ENCODE measurements around the gene IL7R. TPM values are rescaled to one million over a fixed set of nuclear protein-coding genes. Genes with fewer than 3 reads are reported as not detected.
"Not testable (repeated sequence)": the region's sequence is repeated elsewhere in the genome, so short reads cannot be mapped to it uniquely, and the experiment has no call there.

The IL7R gene
- total RNA-seq, 1 donor from 2014 or later, result 60.9 TPM

DNA sequence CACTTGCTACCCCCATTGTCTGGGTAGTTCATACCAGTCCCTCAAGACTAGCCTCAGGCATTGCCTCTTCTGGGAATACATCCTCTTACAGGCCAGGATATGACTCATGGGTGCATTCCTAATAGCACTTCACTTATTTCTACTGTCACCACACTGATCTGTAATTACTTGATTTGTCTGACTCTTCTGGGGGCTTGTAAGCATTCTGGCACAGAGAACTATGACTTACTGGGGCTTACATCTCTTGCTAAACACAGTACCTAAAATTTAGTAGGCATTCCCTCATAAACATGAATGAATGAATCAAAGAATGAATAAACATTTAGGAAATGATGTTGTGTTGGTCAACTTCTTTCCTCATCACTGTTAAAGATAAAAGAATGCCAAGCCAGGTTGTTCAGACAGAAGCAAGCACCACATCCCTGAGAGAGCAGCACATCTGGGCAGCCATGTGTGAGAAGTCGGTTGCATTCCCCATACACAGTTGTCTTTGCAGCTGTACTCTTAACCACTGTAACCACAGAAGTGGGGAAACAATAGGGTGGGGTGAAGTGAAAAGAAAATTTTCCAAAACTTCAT is 27.6 kb downstream of the IL7R start:
- Mint-ChIP-seq H3K27ac (peak overlapping the region; percentile 74), H3K4me1 (ENCODE audit: low read depth) (peaks cover 33% of the 10 kb centered on the region), H3K4me3 (ENCODE audit: low read depth) (no peak overlapping the region), H3K9me3 (no peaks in the 10 kb centered on the region), H3K36me3 (ENCODE audit: low read depth) (peaks cover 39% of the 10 kb centered on the region), H3K27me3 (ENCODE audit: low read depth) (no peaks in the 10 kb centered on the region)
- DNase-seq (ENCODE audit: low spot score), result no peak
- intact Hi-C loops (cut with micrococcal nuclease), result loop anchor here (1.0 to 2.0 kb wide), 2 partner anchors 19 to 25 kb away; no protein-coding TSS in a partner anchor

DNA sequence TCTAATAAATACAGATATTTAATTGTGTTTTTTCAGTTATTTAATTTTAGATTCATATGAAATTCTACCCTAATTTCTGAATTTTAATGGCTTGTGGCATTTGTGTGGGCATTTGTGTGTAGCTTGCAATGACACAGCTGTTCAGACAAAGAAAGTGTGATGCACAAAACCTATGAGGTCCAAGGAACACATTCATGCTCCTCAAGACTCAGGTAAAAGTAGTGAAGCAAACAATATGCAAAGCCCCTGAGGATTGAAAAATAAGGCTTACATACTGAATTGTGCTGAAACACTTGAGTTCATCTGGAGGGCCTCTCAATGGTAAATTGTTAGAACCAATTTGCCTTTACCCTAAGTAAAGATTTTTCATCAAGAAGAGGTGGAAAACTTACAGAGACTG is 28.1 kb downstream of the IL7R start:
- intact Hi-C loops (cut with micrococcal nuclease), result loop anchor here (1.0 to 2.0 kb wide), 2 partner anchors 19 to 26 kb away; no protein-coding TSS in a partner anchor
- no peak for DNase-seq (ENCODE audit: low spot score)
- no peak overlapping the region for H3K27ac Mint-ChIP-seq
- H3K9me3 Mint-ChIP-seq, result no peaks in the 10 kb centered on the region
- no peaks in the 10 kb centered on the region for H3K27me3 Mint-ChIP-seq (ENCODE audit: low read depth)
- H3K4me1 Mint-ChIP-seq (ENCODE audit: low read depth), result peaks cover 30% of the 10 kb centered on the region
- H3K4me3 Mint-ChIP-seq (ENCODE audit: low read depth), result no peak overlapping the region
- H3K36me3 Mint-ChIP-seq (ENCODE audit: low read depth), result peaks cover 34% of the 10 kb centered on the region

DNA sequence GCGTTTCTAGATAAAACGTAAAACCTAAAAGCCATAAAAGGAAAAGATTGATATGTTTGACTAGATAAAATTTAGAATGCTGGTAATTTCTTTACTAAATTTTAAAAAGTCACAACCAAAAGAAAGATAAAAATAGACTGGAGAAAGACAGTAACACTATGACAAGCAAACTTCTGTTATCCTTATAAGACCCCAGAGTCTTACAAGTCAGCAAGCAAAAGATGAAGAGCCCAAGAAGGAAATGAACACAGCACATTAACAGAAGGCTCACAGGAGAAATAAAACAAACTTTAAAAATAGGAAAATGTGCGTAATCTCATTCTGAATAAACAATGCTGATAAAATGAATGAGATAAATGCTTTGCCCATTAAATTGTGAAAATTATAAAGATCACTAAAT is 29.7 kb downstream of the IL7R start:
- DNase-seq (ENCODE audit: low spot score), result no peak
- no peak overlapping the region for H3K4me3 Mint-ChIP-seq (ENCODE audit: low read depth)
- H3K36me3 Mint-ChIP-seq (ENCODE audit: low read depth), result peaks cover 23% of the 10 kb centered on the region
- no peak overlapping the region for H3K27ac Mint-ChIP-seq
- peaks cover 22% of the 10 kb centered on the region for H3K4me1 Mint-ChIP-seq (ENCODE audit: low read depth)
- intact Hi-C loops (cut with micrococcal nuclease), result no loop called here
- H3K27me3 Mint-ChIP-seq (ENCODE audit: low read depth), result no peaks in the 10 kb centered on the region
- H3K9me3 Mint-ChIP-seq, result no peaks in the 10 kb centered on the region

DNA sequence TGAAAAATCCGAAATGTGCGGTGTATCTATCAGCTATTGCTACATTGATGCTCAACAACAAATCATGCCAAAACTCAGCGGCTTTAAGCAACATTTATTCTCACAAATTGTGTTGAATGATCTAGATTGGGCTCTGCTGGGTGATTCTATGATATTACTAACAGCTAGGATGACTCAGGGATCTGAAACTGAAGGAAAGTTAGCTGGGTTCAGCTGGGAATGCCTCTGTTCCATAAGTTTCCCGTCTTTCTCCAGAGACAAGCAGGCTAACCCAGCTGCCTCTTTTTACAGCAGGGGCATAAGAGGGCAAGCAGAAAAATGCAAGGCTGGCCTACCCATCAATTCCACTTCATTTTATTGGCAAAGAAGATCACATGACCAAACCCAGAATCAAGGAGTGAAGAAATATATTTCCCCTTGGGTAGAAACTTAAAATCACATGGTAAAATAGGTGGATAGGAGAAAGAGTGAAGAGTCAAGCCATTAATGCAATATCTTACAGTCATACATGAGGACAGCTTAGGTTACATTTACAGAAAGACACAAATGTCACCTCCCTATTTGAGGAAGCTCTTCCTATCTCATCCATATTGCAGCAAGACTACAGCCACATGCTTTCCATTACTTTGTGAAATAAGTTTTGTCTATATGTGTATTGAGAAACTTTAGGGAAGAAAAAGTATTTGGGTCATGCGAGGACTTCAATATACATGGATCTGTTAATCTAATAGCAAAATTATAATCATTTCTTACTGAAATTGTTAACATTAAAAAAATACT is 30.8 kb downstream of the IL7R start:
- no peak for DNase-seq (ENCODE audit: low spot score)
- H3K27me3 Mint-ChIP-seq (ENCODE audit: low read depth), result no peaks in the 10 kb centered on the region
- H3K4me3 Mint-ChIP-seq (ENCODE audit: low read depth), result no peak overlapping the region

DNA sequence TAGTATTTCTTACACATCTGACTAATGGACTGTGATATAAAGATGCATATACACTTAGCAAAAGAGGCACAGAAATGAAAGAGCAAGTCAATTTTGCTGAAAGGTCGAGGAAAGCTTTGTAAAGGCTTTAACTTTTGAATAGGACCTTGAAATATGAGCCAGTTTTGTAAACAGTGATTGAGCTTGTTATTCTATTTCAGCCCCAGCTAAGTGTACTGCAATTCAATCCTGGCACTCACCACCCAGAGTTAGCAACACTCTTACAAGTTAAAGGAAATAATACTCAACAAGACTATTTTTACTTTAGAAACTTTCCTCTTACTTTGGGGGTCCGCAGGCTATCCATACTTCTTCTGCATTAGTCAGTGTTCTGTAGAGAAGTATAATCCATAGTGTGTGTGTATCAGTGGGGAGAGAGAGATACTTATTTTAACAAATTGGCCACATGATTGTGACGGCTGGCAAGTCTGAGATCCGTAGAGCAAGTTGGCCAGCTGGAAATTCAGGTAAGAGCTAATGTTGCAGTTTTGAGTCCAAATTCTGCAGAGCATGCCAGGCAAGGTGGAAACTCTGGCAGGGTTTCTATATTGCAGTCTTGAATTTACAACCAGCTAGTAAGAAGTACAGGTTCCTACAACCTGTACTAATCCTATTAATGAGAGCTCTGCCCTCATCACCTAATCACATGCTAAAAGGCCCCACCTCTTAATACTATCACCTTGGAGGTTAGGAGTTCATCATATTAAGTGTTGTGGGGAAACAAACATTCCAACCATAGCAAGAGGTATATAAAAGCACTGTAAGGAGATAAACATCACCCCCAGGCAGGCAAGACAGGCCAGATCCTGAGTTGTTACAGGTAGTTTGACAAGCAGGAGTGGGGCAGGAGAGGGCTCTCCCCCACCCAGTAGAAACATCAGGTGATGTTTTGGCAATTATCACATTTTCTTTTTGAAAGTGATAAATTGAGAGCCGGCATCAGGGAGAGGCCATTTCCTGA is 33.6 kb downstream of the IL7R start:
- no peaks in the 10 kb centered on the region for H3K27me3 Mint-ChIP-seq (ENCODE audit: low read depth)
- H3K4me1 Mint-ChIP-seq (ENCODE audit: low read depth), result peaks cover 5% of the 10 kb centered on the region
- DNase-seq (ENCODE audit: low spot score), result no peak
- peaks cover 4% of the 10 kb centered on the region for H3K9me3 Mint-ChIP-seq
- no peak overlapping the region for H3K27ac Mint-ChIP-seq
- no peak overlapping the region for H3K4me3 Mint-ChIP-seq (ENCODE audit: low read depth)
- intact Hi-C loops (cut with micrococcal nuclease), result no loop called here
- H3K36me3 Mint-ChIP-seq (ENCODE audit: low read depth), result no peaks in the 10 kb centered on the region

More for the DNA sequence above, 30.8 kb downstream of the IL7R start:
- peaks cover 14% of the 10 kb centered on the region for H3K36me3 Mint-ChIP-seq (ENCODE audit: low read depth)
- H3K4me1 Mint-ChIP-seq (ENCODE audit: low read depth), result peaks cover 17% of the 10 kb centered on the region
- H3K27ac Mint-ChIP-seq, result no peak overlapping the region
- intact Hi-C loops (cut with micrococcal nuclease), result no loop called here
- no peaks in the 10 kb centered on the region for H3K9me3 Mint-ChIP-seq

DNA sequence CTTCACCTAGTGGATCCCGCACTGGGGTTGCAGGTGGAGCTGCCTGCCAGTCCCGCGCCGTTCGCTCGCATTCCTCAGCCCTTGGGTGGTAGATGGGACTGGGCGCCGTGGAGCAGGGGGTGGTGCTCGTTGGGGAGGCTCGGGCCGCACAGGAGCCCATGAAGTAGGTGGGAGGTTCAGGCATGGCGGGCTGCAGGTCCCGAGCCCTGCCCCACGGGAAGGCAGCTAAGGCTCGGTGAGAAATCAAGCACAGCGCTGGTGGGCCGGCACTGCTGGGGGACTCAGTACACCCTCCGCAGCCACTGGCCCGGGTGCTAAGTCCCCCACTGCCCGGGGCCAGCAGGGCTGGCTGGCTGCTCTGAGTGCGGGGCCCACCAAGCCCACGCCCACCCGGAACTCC is 36.1 kb downstream of the IL7R start:
- H3K36me3 Mint-ChIP-seq (ENCODE audit: low read depth); DNase-seq (ENCODE audit: low spot score); H3K4me3 Mint-ChIP-seq (ENCODE audit: low read depth); intact Hi-C loops (cut with micrococcal nuclease); H3K27ac Mint-ChIP-seq; H3K9me3 Mint-ChIP-seq; H3K4me1 Mint-ChIP-seq (ENCODE audit: low read depth); H3K27me3 Mint-ChIP-seq (ENCODE audit: low read depth): not testable (repeated sequence)

DNA sequence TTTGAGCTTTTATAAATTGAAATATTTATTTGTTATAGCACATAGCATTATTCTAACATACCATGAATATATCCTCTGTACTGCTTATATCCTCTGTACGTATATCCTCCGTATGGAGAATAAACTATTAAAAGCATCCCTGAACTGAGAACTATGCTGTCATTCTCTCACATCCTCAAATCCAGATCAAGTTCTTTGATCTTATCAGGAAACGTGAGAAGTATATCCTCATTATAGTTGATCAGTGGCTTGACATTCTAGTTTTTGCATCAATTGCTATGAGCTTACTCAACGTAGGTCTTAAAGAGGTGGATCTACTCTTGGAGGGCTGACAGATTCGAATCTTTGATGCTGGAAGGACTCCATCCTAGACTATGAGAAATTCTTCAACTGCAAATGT is 37.4 kb downstream of the IL7R start:
- Mint-ChIP-seq H3K4me1 (ENCODE audit: low read depth) (peaks cover 14% of the 10 kb centered on the region), H3K9me3 (peaks cover 4% of the 10 kb centered on the region), H3K36me3 (ENCODE audit: low read depth) (no peaks in the 10 kb centered on the region), H3K27me3 (ENCODE audit: low read depth) (peaks cover 3% of the 10 kb centered on the region), H3K27ac (no peak overlapping the region), H3K4me3 (ENCODE audit: low read depth) (no peak overlapping the region)
- no peak for DNase-seq (ENCODE audit: low spot score)
- intact Hi-C loops (cut with micrococcal nuclease), result no loop called here

DNA sequence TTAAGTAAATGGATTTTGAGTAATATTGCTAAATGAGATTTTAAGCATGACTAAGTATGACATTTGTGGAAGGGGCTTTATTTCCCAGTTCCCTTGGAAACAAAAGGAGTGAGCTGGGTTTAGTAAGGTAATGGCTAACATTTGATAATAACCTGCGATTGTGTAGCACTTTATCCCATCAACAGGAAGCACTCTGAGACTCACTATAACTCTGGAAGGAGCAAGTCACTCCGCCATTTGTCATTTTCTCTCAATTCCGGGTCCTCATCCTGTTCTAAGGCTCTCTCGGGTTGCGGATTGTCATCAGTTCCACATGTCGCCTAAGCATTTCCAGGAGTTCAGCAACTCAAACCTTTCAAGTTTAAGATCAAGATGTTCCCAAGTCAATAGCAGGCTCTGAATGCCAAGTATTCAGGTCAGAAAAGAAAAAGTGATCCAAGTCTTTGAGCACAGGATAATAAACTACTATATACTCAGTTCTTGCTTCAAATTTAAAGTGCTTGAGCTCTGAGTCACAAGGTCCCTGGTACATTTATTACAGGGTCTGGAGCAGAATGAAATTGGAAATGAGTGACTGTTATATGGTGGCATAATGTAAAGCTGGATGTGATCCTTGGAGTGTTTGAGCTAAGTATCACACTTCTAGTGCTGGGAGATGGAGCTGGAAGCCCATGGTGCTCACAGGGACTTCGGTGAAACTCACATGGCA is 42.4 kb downstream of the IL7R start:
- Mint-ChIP-seq H3K27ac (peak overlapping the region; percentile 46), H3K4me1 (ENCODE audit: low read depth) (peaks cover 61% of the 10 kb centered on the region), H3K27me3 (ENCODE audit: low read depth) (peaks cover 3% of the 10 kb centered on the region), H3K4me3 (ENCODE audit: low read depth) (no peak overlapping the region), H3K36me3 (ENCODE audit: low read depth) (peaks cover 5% of the 10 kb centered on the region), H3K9me3 (peaks cover 7% of the 10 kb centered on the region)
- no peak for DNase-seq (ENCODE audit: low spot score)
- intact Hi-C loops (cut with micrococcal nuclease), result no loop called here

DNA sequence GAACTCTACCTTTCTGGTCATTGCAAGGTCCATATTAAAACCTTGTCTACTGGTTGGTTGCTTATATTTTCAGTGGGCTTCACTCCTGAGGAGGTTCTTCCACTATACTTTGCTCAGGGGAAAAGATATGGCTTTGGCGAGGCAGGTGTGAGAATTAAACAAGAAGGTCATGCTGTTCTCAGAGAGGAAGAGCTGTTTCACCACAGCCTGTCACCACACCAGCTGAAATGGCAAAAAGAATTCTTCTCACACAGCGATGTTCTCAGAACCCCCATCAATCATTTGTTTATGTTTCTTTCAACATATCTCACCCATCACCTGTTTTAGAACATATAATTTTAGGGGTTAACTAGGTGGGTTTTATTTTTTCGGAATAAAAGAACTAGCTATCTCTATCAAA is 43.1 kb downstream of the IL7R start:
- Mint-ChIP-seq H3K4me3 (ENCODE audit: low read depth) (no peak overlapping the region), H3K27me3 (ENCODE audit: low read depth) (peaks cover 3% of the 10 kb centered on the region), H3K4me1 (ENCODE audit: low read depth) (peaks cover 65% of the 10 kb centered on the region), H3K9me3 (peaks cover 7% of the 10 kb centered on the region), H3K36me3 (ENCODE audit: low read depth) (peaks cover 11% of the 10 kb centered on the region), H3K27ac (peak overlapping the region; percentile 67)
- intact Hi-C loops (cut with micrococcal nuclease), result no loop called here
- no peak for DNase-seq (ENCODE audit: low spot score)

DNA sequence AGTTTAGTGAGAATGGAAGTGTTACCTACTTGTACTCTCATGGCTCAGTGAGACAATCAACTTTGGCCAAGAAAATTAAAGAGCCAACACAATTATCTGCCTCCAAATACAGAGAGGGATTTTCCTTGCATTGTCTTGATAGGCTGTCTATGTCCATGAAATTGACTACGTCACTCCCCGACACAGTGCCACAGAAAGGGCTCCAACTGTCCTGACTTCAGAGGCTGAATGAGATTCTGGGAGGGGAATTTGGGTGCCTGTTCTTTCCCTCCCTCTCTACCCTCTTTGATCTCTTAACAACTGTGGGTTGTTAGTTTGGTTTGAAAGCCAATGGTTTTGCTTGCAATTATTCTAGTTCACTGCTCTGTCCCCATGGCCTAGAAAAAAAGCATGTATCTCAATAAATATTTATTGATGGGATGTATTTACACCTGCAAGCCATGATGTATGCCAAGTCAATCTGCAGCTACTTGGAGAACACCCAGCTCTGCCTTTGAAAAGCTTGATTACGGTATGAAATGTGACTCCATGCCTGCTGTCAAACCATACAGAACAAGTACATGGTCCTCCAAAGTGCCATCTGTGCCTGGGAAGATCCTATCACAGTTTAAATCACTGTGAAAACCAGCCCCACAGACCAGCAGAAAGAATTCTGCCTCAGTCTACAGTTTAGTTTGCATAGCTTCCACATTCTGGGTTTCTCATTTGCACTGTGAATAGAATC is 44.4 kb downstream of the IL7R start:
- H3K4me1 Mint-ChIP-seq (ENCODE audit: low read depth), result peaks cover 74% of the 10 kb centered on the region
- DNase-seq (ENCODE audit: low spot score), result no peak
- peaks cover 7% of the 10 kb centered on the region for H3K9me3 Mint-ChIP-seq
- H3K4me3 Mint-ChIP-seq (ENCODE audit: low read depth), result no peak overlapping the region
- intact Hi-C loops (cut with micrococcal nuclease), result no loop called here
- H3K27ac Mint-ChIP-seq, result peak overlapping the region; percentile 83
- H3K36me3 Mint-ChIP-seq (ENCODE audit: low read depth), result peaks cover 17% of the 10 kb centered on the region
- no peaks in the 10 kb centered on the region for H3K27me3 Mint-ChIP-seq (ENCODE audit: low read depth)

DNA sequence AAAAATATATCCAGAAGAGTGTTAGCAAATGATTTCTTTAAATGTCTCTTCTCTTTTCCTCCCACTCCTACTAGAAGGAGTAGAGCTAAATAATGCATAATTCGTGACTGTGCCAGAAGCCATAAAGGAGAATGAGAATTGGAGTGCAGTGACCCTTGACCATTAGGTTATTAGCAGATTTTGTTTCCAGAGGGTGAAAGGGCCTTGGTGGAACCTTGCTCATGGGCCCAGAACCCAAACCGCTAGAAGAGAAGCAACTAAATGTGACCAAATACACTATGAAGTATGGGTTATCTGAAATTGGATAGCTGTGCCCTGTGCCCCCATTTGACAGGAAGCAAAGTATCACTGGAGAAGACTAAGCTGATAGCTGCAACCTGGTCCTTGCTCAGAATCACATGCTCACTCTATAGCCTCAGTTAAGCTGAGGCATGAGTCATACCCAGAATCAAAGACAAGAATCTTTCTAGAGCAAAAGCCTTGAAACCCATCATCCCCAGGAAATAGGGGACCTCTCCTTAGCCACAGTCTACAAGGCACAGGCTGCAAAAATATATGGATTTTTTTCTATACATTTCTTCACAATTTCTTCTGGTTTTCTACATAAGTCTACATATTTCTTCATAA is 45.5 kb downstream of the IL7R start:
- no peaks in the 10 kb centered on the region for H3K27me3 Mint-ChIP-seq (ENCODE audit: low read depth)
- intact Hi-C loops (cut with micrococcal nuclease), result loop anchor here (1.0 kb wide), 1 partner anchor 45 kb away; no protein-coding TSS in a partner anchor
- peak; percentile 49 for DNase-seq (ENCODE audit: low spot score)
- H3K27ac Mint-ChIP-seq, result peak overlapping the region; percentile 83
- H3K4me1 Mint-ChIP-seq (ENCODE audit: low read depth), result peaks cover 78% of the 10 kb centered on the region
- H3K4me3 Mint-ChIP-seq (ENCODE audit: low read depth), result peak overlapping the region; percentile 28
- H3K9me3 Mint-ChIP-seq, result peaks cover 7% of the 10 kb centered on the region
- peaks cover 20% of the 10 kb centered on the region for H3K36me3 Mint-ChIP-seq (ENCODE audit: low read depth)
